GM12878 (cell line): Measurements from ENCODE around the gene C4orf51. TPM values are rescaled to one million over a fixed set of nuclear protein-coding genes. Genes with fewer than 3 reads are reported as not detected.

Experiments used
- ATAC-seq: fragments of 200-7000 bp; cut with Tn5 transposase; 3 replicates; pipeline ENCODE4 v1.9.1; 2020; ENCODE audit warnings: mild to moderate bottlenecking, moderate library complexity
- BruUV-seq: library from RNA; stranded (reverse); fragments of 400-500 nt; replicated peaks from 2 replicates; lab custom pipeline; 2021; lab: Mats Ljungman, UMichigan
- CTCF ChIA-PET: fragments of 300-600 bp; sonication (Branson Sonifier 250); formaldehyde crosslinking; extraction: SDS; loops from one replicate; lab custom pipeline; 2021; ENCODE audit warnings: inconsistent platforms; lab: Yijun Ruan, JAX
- POLR2A ChIA-PET: fragments of 350-600 bp; formaldehyde crosslinking; extraction: SDS; loops from one replicate; lab custom pipeline; 2021; ENCODE audit warnings: inconsistent platforms; lab: Charles Lee
- RAD21 ChIA-PET: fragments of 300-600 bp; sonication (Branson Sonifier 250); formaldehyde crosslinking; loops from one replicate; lab custom pipeline; 2023; ENCODE audit warnings: antibody characterized with exemption; ENCODE audit not compliant: unreplicated experiment; lab: Charles Lee
- SMC1A ChIA-PET: fragments of 300-600 bp; sonication (Branson Sonifier 250); formaldehyde crosslinking; loops from one replicate; lab custom pipeline; 2023; ENCODE audit not compliant: unreplicated experiment, uncharacterized antibody; lab: Charles Lee
- DNase-seq: peaks from one replicate; pipeline ENCODE4 v3.0.0-alpha.2; 2011; ENCODE audit warnings: low read depth, low spot score
- FAIRE-seq: peaks from 3 replicates; lab custom pipeline; 2011; peaks lifted over from hg19 to GRCh38; lab: Jason Lieb, UNC
- H2AFZ ChIP-seq: 2 replicates; pipeline ENCODE4 v1.6.0; 2011; ENCODE audit warnings: low read depth, low read length, control low read depth; ENCODE audit not compliant: control insufficient read depth
- H3K27ac ChIP-seq: 2 replicates; pipeline ENCODE4 v1.5.1; 2011; ENCODE audit warnings: control low read depth; ENCODE audit not compliant: control insufficient read depth, insufficient read depth
- H3K27me3 ChIP-seq, 2 experiments: replicated peaks in 1 of 2; 2 replicates each; pipeline versions ENCODE4 v1.6.0 to v1.6.1; 2011; ENCODE audit warnings: low read length in 1 of 2; ENCODE audit not compliant: control insufficient read depth in 2 of 2, insufficient read depth in 2 of 2
- H3K36me3 ChIP-seq, 2 experiments: 2 replicates each; pipeline ENCODE4 v1.5.1; 2011; ENCODE audit warnings: low read length in 1 of 2; ENCODE audit not compliant: control insufficient read depth in 2 of 2, insufficient read depth in 2 of 2
- H3K4me1 ChIP-seq: 2 replicates; pipeline ENCODE4 v1.6.1; 2011; ENCODE audit warnings: mild to moderate bottlenecking, low read length, moderate library complexity, mixed read lengths; ENCODE audit not compliant: control insufficient read depth, insufficient read depth
- H3K4me2 ChIP-seq: 2 replicates; pipeline ENCODE4 v1.6.0; 2011; ENCODE audit warnings: control low read depth; ENCODE audit not compliant: control insufficient read depth, insufficient read depth
- H3K4me3 ChIP-seq: fragments of 200-600 bp; sonication (generic); 2 replicates; pipeline ENCODE4 v1.5.1; 2016
- H3K79me2 ChIP-seq: 2 replicates; pipeline ENCODE4 v1.6.0; 2011; ENCODE audit warnings: low read length; ENCODE audit not compliant: control insufficient read depth, insufficient read depth
- H3K9ac ChIP-seq: 2 replicates; pipeline ENCODE4 v1.8.0; 2011; ENCODE audit warnings: low read length, control low read depth, mixed read lengths; ENCODE audit not compliant: control insufficient read depth, insufficient read depth
- H3K9me3 ChIP-seq: replicated peaks from 3 replicates; pipeline ENCODE4 v1.5.1; 2011; ENCODE audit warnings: mild to moderate bottlenecking, low read length; ENCODE audit not compliant: control insufficient read depth, insufficient read depth
- H4K20me1 ChIP-seq: 2 replicates; pipeline ENCODE4 v1.6.0; 2011; ENCODE audit not compliant: control insufficient read depth, insufficient read depth
- BHLHE40 ChIP-seq, 2 experiments: fragments of 450-650 bp in 1 of 2; IDR thresholded peaks; 2 replicates each; pipeline ENCODE4 v1.6.1; 2011 to 2017; ENCODE audit warnings: low read depth in 2 of 2, borderline replicate concordance in 1 of 2, improper control_type of control experiment in 1 of 2, low read length in 1 of 2, mild to moderate bottlenecking in 1 of 2
- BMI1 ChIP-seq: fragments of 450-650 bp; IDR thresholded peaks from 2 replicates; pipeline ENCODE4 v1.6.1; 2016; ENCODE audit warnings: mild to moderate bottlenecking, moderate library complexity, borderline replicate concordance
- EP300 ChIP-seq, 2 experiments: fragments of 150-350 bp in 1 of 2; IDR thresholded peaks; 2 replicates each; pipeline ENCODE4 v1.6.1; 2011 to 2012; ENCODE audit warnings: low read depth in 2 of 2, low read length in 2 of 2, borderline replicate concordance in 1 of 2, improper control_type of control experiment in 1 of 2, inconsistent platforms in 1 of 2; ENCODE audit not compliant: control insufficient read depth in 1 of 2
- MLLT1 ChIP-seq: fragments of 450-650 bp; IDR thresholded peaks from 2 replicates; pipeline ENCODE4 v1.6.1; 2016; ENCODE audit warnings: mild to moderate bottlenecking
- NFXL1 ChIP-seq: fragments of 450-650 bp; IDR thresholded peaks from 2 replicates; pipeline ENCODE4 v1.6.1; 2017; ENCODE audit warnings: antibody characterized with exemption, mild to moderate bottlenecking, borderline replicate concordance
- POLR2AphosphoS2 ChIP-seq: IDR thresholded peaks from 2 replicates; pipeline ENCODE4 v1.6.1; 2011; ENCODE audit warnings: low read depth, mild to moderate bottlenecking, low read length, improper control_type of control experiment, moderate library complexity
- POLR2AphosphoS5 ChIP-seq: IDR thresholded peaks from 2 replicates; pipeline ENCODE4 v1.6.1; 2011; ENCODE audit warnings: mild to moderate bottlenecking, low read length, inconsistent platforms
- RAD21 ChIP-seq: IDR thresholded peaks from 2 replicates; pipeline ENCODE4 v1.6.1; 2011; ENCODE audit warnings: mild to moderate bottlenecking, low read depth, low read length, moderate library complexity; ENCODE audit not compliant: insufficient read depth
- SRF ChIP-seq, 2 experiments: IDR thresholded peaks; 2 replicates each; pipeline ENCODE4 v1.6.1; 2011; ENCODE audit warnings: low read depth in 2 of 2, low read length in 2 of 2, mild to moderate bottlenecking in 1 of 2, moderate library complexity in 1 of 2
- TCF7 ChIP-seq: IDR thresholded peaks from 2 replicates; pipeline ENCODE4 v1.6.1; 2014; ENCODE audit warnings: antibody characterized with exemption, borderline replicate concordance
- YY1 ChIP-seq: IDR thresholded peaks from 2 replicates; pipeline ENCODE4 v1.6.1; 2011; ENCODE audit warnings: low read depth, mild to moderate bottlenecking, low read length
- ZBED1 ChIP-seq: IDR thresholded peaks from 2 replicates; pipeline ENCODE4 v1.6.1; 2016; ENCODE audit warnings: borderline replicate concordance
- ZSCAN29 ChIP-seq: fragments of 450-650 bp; IDR thresholded peaks from 2 replicates; pipeline ENCODE4 v1.6.1; 2017; ENCODE audit warnings: mild to moderate bottlenecking, moderate library complexity
- WGBS: methylation state at CpG from one replicate; pipeline ENCODE4 v1.1.6; 2016; ENCODE audit warnings: low lambda C conversion rate; ENCODE audit not compliant: insufficient replicate concordance, insufficient coverage; ENCODE audit errors: missing lambda C conversion rate; 5-methylcytosine and 5-hydroxymethylcytosine counted together
- in situ Hi-C: fragments of 300-500 bp; cut with MboI; formaldehyde crosslinking; loops from 9 replicates; pipeline ENCODE4 v1.14.3; 2018; ENCODE audit warnings: mixed read lengths
- intact Hi-C: fragments of 100-400 bp; cut with micrococcal nuclease; formaldehyde crosslinking; loops from one replicate; pipeline ENCODE4 v1.14.2; 2022; ENCODE audit not compliant: unreplicated experiment
- polyA plus RNA-seq, 11 experiments: library from polyadenylated mRNA; depleted of rRNA in 4 of 11; unstranded in 6 of 11; stranded (reverse) in 5 of 11; fragments of >200 nt; fragmentation: Nextera tagmentation in 4 of 11; fragmentation: Illumina TruSeq in 1 of 11; extraction: Ambion mirVana in 4 of 11; extraction: Trizol in 1 of 11; gene quantifications; 1 replicate in 1 of 11; 2 replicates in 10 of 11; pipeline versions ENCODE4 v1.2.1 to v1.2.3, GENCODE V29; 2011 to 2016; ENCODE audit warnings: inconsistent platforms in 2 of 11, missing spikeins in 2 of 11, low read depth in 1 of 11
- total RNA-seq, 4 experiments: library from RNA; depleted of rRNA in 3 of 4; stranded (reverse); fragments of >200 nt in 3 of 4; fragmentation: Illumina TruSeq in 1 of 4; extraction: Trizol in 1 of 4; gene quantifications; 2 replicates each; pipeline versions ENCODE4 v1.2.1 to v1.2.3, GENCODE V29; 2013 to 2021
- TF ChIP-seq, protein P1 (sequence below): fragments of 450-650 bp; IDR thresholded peaks from 2 replicates; pipeline ENCODE4 v1.6.1; 2018; ENCODE audit warnings: mild to moderate bottlenecking, low read depth, moderate library complexity; ENCODE audit not compliant: partially characterized antibody

Gene C4orf51
- total and polyA plus RNA-seq, 10 of the 15 experiments (the other 5 are each of a cell fraction or from before 2014, with no cell fraction given), result not detected

- TF ChIP-seq ZBED1 (no peak), POLR2AphosphoS2 (no peak), MLLT1 (no peak), POLR2AphosphoS5 (0 out of 2 replicates have a peak, but pooled peaks have one; percentile 24)
- Histone ChIP-seq H3K4me3 (no peak overlapping the region), H2AFZ (no peak overlapping the region), H3K27me3 (no peaks in the 10 kb centered on the region), H3K36me3 (peaks cover 0 to 4% of the 10 kb centered on the region in 2 experiments; a peak in 2 of 4 replicates), H3K4me1 (no peaks in the 10 kb centered on the region), H3K27ac (no peak overlapping the region), H3K9me3 (no peaks in the 10 kb centered on the region), H3K79me2 (no peaks in the 10 kb centered on the region), H4K20me1 (no peaks in the 10 kb centered on the region), H3K4me2 (no peak overlapping the region), H3K9ac (no peak overlapping the region)
- RAD21 ChIA-PET, result no interaction called here
- in situ Hi-C loops, result no loop called here
- no peak for DNase-seq
- CTCF ChIA-PET, result no interaction called here
- BruUV-seq, result no TSS peak
- ATAC-seq, result no peak
- POLR2A ChIA-PET, result no interaction called here
- WGBS, result 100% methylated on average over 2 of the region's 2 CpGs
- no peak for FAIRE-seq
- SMC1A ChIA-PET, result interaction anchor here (1.5 kb wide), 1 partner anchor 12 kb away, joined by 5 read pairs; no protein-coding TSS in a partner anchor
- intact Hi-C loops, result no loop called here
These were observed 75.9 kb downstream of the C4orf51 start for GRCh38 chr4:145755802-145756201.

GRCh38 chr4:145756244-145756643 is 76.3 kb downstream of the C4orf51 start:
- no peak overlapping the region for H2AFZ ChIP-seq
- DNase-seq, result no peak
- no peak overlapping the region for H3K27ac ChIP-seq
- ChIA-PET POLR2A (interaction anchor here (1.3 kb wide), 1 partner anchor 11 kb away, joined by 5 read pairs; no protein-coding TSS in a partner anchor), SMC1A (interaction anchor here (1.3 to 1.5 kb wide), 2 partner anchors 11 to 13 kb away, joined by 4 to 5 read pairs; no protein-coding TSS in a partner anchor), CTCF (no interaction called here), RAD21 (no interaction called here)
- H3K79me2 ChIP-seq, result no peaks in the 10 kb centered on the region
- intact Hi-C loops (no loop called here), in situ Hi-C loops (no loop called here)
- no peak overlapping the region for H3K4me3 ChIP-seq
- H3K9me3 ChIP-seq, result no peaks in the 10 kb centered on the region
- WGBS, result 100% methylated on average over 1 of the region's 1 CpG
- no peaks in the 10 kb centered on the region for H4K20me1 ChIP-seq
- peaks cover 2 to 8% of the 10 kb centered on the region in 2 experiments; a peak in 3 of 4 replicates for H3K36me3 ChIP-seq
- H3K4me2 ChIP-seq, result no peak overlapping the region
- ATAC-seq, result no peak
- BruUV-seq, result no TSS peak
- H3K27me3 ChIP-seq, result no peaks in the 10 kb centered on the region
- no peaks in the 10 kb centered on the region for H3K4me1 ChIP-seq
- H3K9ac ChIP-seq, result no peak overlapping the region
- FAIRE-seq, result no peak
- no peak for TF ChIP-seq ZSCAN29
- no peak for TF ChIP-seq EP300 (IDR thresholded peaks at IDR 0.05; ENCODE audit: borderline replicate concordance in 1 of 2, control insufficient read depth in 1 of 2, low read depth in 2 of 2, low read length in 2 of 2)
- no peak for TF ChIP-seq SRF (IDR thresholded peaks at IDR 0.05; ENCODE audit: low read depth in 2 of 2, low read length in 2 of 2)
- TF ChIP-seq RAD21, result no peak
- TF ChIP-seq NFXL1, result no peak
- no peak for TF ChIP-seq TCF7
- no peak for TF ChIP-seq POLR2AphosphoS5
- TF ChIP-seq, protein P1, sequence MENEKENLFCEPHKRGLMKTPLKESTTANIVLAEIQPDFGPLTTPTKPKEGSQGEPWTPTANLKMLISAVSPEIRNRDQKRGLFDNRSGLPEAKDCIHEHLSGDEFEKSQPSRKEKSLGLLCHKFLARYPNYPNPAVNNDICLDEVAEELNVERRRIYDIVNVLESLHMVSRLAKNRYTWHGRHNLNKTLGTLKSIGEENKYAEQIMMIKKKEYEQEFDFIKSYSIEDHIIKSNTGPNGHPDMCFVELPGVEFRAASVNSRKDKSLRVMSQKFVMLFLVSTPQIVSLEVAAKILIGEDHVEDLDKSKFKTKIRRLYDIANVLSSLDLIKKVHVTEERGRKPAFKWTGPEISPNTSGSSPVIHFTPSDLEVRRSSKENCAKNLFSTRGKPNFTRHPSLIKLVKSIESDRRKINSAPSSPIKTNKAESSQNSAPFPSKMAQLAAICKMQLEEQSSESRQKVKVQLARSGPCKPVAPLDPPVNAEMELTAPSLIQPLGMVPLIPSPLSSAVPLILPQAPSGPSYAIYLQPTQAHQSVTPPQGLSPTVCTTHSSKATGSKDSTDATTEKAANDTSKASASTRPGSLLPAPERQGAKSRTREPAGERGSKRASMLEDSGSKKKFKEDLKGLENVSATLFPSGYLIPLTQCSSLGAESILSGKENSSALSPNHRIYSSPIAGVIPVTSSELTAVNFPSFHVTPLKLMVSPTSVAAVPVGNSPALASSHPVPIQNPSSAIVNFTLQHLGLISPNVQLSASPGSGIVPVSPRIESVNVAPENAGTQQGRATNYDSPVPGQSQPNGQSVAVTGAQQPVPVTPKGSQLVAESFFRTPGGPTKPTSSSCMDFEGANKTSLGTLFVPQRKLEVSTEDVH, result no peak
- TF ChIP-seq YY1, result no peak
- no peak for TF ChIP-seq BMI1
- no peak for TF ChIP-seq BHLHE40 (IDR thresholded peaks at IDR 0.05; ENCODE audit: borderline replicate concordance in 1 of 2, low read depth in 2 of 2, low read length in 1 of 2)
